Fibroblast of skin of left biceps (primary cell): ENCODE measurements around the gene EPHB2.
A peak's percentile ranks its signal among the peaks of the same experiment; 100 is the strongest.
"Not testable (repeated sequence)": the region's sequence is repeated elsewhere in the genome, so short reads cannot be mapped to it uniquely, and the experiment has no call there.

ENCODE experiments used
- DNase-seq, 2 experiments: peaks; one replicate each; pipeline ENCODE4 v3.0.0-alpha.2; 2013; ENCODE audit warnings: low read depth in 2 of 2

The EPHB2 gene

GRCh38 chr1:22818061-22818770 lies 107.6 kb downstream of the EPHB2 start:
- DNase-seq: no peak

DNA sequence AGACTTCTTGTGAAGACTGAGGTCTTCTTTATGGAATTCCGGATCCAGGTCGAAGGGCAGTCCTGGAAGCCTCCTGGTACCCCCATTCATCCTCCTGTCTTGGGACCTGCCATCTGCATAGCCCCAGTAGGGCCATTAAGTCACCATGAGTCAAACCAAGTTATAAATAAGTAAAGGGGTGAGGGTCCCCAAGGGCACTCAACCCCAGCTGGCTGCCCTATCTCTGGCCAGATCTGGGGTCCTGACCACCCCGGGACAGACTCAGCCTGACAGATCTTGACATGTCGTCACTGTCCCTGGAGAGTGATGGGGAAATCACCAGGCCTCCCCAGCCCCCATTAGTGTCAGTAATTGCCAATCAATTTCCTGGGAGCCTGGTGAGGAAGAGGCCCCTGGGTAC lies 108.7 kb downstream of the EPHB2 start:
- no peak for DNase-seq

DNA sequence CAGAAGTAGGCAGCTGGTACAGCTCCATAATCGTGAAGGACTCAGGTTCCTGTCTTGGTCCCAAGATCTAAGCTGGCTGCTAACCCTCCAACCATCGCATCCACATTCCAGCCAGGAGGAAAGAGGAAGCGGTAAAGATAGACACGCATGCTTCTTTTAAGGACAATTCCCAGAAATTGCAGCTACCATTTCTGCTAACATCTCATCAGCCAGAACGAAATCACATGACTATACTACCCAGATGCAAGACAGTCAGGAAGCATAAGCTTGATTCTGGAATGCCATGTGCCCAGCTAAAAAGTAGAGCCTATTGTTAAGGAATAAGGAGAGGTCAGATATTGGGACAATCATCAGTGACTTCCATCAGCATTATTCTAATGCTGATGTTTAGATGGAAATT lies 110.4 kb downstream of the EPHB2 start:
- DNase-seq: no peak

GRCh38 chr1:22822371-22822770 lies 111.7 kb downstream of the EPHB2 start:
- no peak for DNase-seq

DNA sequence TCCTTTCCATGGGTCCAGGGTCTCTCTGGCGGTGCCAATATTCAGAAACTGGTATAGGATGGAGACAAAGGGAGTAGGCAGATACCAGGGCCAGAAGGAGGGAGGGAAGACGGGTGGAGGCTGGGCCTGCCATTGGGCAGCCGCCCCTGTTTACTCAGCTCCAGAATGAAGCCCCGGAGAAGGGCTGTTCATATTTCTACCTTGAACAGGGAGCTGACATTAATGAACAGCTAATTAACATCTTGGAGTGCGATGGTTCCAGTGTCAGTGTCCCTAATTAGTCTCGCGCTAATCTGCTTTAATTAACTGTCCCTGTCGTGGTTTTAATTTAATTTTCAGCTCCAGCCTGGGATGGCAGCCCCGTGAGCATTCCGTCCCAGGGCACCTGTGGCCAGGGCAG lies 113.8 kb downstream of the EPHB2 start:
- no peak for DNase-seq

- DNase-seq: no peak
These were observed 114.3 kb downstream of the EPHB2 start for GRCh38 chr1:22824975-22825374.

DNA sequence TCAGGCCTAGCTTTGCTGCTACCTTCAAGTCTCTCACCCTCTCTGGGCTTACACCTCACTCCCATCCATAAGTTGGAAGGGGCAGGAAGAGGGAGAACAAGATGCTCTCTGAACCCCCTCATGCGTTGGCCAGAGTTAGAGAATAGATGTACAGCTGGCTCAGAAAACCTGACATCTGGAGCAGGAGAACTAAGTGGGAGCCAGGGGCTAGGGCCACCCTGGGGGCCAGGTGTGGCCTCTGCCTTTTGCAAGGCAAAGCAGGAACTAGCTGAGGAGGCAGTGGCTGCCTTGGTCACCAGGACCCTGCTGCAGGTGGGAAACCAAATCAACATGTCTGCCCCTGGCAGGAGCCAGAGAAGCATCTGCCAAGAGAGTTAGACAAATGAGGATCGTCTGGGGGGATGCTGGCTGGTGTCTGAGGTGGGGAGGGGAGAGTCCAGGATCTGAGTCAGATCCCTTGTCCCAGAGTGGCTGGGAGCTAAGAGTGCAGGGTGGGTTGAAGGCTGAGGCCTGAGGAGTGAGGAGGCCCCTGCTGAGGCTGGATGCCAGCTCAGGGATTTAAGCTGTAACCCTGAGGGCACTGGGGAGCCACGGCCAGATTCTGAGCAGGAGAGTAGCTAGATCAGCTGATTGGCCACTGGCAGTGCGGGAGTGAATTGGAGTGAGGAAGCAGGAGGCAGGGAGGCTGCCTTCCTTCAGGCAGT lies 115.0 kb downstream of the EPHB2 start:
- no peak for DNase-seq

DNA sequence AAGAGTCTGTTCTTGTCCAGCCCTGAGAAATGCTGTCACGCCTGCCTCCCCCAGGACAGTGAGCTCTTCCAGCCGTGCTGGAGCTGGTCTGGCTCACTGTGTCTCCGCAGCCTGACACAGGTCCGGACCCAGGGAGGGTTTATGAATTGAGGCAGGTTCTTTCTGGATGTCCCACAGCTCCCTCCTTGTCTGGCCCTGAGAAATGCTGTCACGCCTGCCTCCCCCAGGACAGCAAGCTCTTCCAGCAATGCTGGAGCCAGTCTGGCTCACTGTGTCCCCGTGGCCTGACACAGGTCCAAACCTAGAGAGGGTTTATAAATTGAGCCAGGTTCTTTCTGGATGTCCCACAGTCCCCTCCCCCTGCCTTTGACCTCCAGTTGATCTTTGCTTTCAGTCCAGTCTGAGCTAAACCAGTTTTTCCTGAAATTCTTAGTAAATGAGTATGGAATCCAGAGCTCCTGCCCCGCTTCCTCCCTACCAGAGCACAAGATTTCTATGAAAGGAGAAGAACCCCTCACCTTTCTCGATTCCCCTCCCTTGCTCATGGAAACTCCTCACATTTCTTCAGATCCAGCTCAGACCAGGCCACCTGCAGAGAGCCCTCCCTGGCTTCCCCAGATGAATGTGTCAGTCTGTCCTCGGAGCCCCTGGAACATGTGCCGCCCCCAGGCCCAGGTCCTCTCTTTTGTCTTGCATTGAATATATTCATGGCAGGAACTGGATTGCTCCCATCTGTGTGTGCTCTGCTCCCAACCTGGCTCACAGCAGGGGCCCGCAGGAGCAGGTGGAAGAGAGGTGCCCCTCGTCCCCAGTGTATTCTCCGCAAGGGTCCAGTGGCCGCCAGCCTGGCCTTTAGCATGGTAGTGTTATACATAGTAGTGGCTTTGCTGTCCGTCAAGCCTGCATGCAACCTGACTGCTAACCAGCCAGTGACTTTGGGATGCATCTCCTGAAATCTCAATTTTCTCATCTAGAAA lies 116.3 kb downstream of the EPHB2 start:
- no peak for DNase-seq

GRCh38 chr1:22827666-22828483 lies 117.2 kb downstream of the EPHB2 start:
- no peak for DNase-seq

- DNase-seq: no peak
These were observed 118.1 kb downstream of the EPHB2 start for GRCh38 chr1:22828484-22829308.

DNA sequence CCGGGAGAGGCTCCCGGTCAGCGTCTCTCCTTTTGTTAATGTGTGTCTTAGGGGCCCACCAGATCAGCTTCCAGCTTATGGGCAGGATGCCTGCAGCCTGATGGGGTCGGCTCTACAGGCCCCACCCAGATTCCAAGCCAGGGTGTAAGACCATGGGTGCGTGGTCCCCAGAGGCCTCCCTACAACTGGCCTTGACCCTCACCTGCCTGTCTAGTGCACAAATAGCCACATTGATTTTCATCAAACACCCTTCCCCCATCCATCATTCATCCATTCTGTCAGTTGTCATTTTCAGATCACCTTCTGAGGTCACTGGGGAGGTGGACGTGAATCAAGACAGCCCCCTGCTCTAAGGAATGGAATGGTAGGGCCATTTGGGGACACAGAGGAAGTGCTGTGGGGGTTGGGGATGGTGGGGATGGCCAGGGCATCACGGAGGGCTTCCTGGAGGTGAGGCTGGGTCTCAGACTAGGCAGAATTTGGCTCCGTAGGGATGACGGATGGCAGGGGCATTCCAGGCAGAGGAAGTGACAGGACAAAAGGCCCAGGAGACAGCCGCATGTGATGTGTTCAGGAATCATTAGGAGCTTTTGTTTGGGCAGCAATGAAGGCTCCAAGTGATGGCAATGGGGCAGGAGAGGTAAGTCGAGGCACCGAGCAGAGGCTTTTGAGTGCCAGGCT lies 118.8 kb downstream of the EPHB2 start:
- no peak for DNase-seq

- no peak for DNase-seq
These were observed 119.5 kb downstream of the EPHB2 start for GRCh38 chr1:22830041-22830566.

DNA sequence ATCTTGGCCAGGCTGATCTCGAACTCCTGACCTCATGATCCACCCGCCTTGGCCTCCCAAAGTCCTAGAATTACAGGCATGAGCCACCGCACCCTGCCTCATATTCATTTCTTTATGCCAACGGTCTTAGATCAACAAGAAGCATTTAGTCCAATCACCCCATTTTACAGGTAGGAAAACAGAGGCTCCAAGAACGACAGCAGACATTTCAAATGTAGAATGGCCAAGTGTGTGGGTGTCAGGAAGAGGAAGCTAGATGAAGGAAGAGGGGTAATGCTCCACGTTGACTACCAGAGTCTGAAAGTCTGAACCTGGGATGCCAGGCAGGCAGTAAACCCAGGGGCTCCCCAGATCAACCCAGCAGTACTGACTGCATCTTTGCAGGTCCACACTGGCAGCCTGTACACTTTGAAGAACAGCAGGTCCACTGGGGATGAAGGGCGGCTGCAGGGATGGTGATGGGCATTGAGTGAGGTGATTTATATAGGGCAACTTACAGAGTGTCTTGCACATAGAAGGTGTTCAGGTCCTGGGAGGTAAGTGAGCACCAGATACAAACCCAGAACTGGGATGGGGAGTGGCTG lies 120.2 kb downstream of the EPHB2 start:
- DNase-seq: no peak

DNA sequence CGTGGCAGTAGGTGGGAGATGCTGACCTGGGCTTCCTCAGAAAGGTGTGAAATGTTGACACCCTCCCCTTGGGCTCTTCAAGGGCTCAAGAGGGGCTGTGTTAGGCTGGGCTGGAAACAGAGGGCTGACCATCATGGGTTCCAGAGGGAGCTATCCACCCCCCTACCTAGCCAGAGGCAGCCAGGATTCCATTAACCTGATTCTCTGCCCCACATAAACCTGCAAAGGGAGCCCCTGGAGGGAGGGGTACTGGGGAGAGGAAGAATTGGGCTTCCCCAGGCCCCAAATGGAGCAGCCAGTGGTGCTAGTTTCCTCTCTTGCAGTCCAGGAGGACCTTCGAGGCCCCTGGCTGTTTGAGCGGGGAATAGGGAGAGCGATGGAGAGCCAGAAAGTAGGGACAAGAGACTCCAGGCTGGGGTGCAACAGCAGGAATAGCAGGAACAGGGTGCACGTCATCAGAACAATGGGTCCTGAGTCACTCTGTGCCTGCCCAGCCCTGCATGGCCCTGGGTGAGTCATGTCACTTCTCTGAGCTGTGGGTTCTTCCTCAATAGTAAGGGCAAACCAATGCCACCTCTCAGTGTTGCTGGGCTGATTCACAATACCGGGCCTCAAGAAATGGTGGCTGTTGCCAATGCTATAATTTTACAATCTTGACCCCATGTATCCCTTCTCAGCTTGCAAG lies 121.2 kb downstream of the EPHB2 start:
- DNase-seq: no peak

GRCh38 chr1:22832414-22832786 lies 121.8 kb downstream of the EPHB2 start:
- no peak for DNase-seq

DNA sequence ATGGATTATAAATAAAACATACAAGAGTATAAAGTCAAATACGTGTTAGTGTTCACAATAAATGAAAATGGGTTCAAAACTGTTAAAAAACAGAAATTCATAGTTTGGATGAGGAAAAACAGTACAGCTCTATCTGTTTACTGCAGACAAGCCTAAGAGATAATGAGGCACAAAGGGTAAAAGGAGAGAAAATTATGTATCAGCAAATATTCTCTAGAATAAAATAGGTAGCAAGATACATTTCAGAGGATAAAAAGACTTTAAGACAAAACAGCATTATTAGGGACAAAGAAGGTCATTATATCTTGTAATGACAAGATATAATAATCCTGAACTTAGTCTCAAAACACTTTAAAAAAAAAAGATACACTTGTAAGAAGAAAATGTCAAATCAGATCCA lies 123.1 kb downstream of the EPHB2 start:
- DNase-seq: no peak

DNA sequence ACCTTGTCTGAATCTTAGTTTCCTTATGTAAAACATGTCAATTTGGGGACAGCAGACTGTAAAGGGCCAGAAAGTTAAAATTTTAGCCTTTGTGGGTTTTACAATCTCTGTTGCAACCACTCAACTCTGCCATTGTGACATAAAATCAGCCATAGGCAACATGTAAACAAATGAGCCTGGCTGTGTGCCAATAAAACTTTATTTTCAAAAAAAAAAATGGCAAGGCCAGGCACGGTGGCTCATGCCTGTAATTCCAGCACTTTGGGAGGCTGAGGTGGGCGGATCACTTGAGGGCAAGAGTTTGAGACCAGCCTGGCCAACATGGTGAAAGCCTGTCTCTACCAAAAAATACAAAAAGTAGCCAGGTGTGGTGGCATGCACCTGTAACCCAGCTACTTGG lies 123.8 kb downstream of the EPHB2 start:
- DNase-seq: not testable (repeated sequence)

GRCh38 chr1:22835636-22836319 lies 125.1 kb downstream of the EPHB2 start:
- DNase-seq: peak; percentile 45 to 49
